Measurements from ENCODE around the gene CAMTA1.

CAMTA1 gene

DNA sequence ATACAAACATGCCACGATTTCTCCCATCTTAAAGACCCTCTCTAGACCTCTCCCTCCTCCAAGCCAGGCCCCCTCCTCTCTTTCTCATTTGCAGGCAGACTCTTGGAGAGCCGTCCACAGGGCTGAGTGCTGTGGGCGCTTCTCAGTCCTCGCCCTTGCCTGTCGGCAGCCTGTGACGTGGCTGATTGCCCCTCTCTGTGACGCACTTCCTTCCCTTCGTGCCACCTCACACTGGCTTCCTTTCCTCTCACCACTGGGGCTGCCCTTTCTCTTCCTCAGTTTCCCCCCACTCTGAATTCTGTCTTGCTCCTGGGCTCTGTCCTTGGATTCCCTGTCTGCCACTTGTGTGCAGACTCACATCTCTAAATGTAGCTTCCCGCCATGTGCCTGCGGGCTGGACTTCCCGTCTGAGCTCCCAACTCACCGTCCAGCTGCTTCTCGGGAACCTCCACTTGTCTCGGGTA, 227.2 kb downstream of the CAMTA1 start:
- DNase-seq: no peak

DNA sequence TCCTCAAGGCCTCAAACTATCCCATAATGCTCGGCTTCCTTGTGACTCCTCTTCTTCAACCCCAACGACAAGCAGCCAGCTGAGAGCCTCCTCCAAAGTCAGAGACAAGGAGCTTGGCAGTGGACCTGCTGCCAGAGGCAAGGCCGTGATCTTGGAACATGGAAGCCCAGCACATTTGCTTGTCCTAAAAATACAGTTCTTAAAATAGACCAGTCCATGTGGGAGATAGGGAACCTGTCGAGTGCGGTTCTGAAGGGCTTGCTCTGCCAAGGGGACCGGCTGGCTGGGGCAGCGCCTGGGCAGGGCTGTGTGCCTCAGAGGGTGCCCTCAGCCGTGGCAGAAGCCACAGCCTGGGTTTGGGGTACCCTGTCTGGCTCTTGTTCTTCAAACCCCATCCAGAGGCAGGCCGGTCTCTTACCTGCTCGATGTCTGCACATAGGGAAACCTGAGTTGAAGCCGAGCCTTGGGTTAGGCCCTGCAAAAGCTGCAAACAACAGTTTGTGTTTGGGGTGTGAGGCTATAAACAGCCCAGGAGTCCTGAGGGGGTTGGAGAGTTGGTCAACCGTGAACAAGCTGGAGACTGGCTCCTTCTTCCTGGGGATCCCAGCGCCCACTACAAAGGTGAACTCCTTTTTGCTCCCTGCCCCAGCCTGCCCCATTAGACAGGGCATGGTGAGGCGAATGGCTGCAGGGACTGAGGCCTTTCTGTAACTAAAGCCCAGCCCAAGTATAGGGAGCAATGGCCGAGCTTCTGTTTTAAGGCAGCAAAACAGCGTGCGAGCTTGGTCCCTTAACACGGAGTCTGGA, 228.8 kb downstream of the CAMTA1 start:
- no peak for DNase-seq

DNA sequence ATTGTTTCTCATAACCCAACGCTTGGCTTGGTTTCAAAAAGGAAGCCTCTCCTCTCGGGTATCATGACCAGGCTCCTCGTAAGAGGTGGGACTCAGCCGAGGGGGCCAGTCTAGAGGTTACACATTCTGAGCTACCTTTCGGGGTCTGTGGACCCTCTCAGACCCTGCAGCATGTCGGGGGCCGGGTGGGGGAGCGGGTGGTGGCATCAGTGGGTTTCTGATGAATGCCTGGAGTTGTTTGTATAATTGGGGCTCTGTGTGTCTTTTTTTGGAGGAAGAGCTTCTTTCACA, 229.3 kb downstream of the CAMTA1 start:
- no peak for DNase-seq

DNA sequence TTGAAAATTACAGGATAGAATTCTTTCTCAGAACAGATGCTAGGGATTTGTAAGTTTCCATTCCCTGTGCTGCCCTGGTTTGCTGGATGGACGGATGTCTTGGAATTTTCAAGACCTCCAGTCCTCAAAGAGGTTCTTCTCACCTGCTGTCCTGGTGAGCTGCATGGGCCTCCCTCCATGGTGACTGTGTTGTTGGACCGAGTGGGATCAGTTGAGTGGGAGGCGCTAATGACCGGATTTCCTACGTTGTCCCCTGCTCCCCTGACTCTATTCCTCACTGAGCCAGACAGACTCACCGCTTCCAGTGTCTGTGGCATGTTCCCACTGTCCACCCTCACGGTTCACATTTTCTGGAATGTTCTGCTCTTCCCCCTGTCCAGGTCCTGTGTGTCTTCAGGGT, 229.8 kb downstream of the CAMTA1 start:
- DNase-seq: no peak

DNA sequence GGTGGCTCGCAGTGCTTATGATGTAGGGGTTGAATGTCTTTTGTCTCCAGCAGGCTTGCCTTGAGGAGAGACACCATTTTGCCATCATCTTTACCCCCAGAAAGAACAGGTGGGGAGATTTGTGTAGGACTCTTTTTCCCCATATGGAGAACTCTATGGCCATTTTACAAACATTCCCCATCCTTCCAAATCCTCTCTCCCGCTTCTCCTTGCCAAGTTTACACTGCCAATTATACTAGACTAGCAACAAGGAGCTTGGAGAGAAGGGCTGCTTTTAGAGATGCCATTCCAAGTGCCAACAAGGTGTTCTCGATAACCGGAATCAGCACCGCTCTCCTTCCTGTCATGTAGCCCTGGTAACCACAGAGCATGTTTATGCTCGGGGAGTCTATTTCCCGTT, 233.1 kb downstream of the CAMTA1 start:
- no peak for DNase-seq

DNA sequence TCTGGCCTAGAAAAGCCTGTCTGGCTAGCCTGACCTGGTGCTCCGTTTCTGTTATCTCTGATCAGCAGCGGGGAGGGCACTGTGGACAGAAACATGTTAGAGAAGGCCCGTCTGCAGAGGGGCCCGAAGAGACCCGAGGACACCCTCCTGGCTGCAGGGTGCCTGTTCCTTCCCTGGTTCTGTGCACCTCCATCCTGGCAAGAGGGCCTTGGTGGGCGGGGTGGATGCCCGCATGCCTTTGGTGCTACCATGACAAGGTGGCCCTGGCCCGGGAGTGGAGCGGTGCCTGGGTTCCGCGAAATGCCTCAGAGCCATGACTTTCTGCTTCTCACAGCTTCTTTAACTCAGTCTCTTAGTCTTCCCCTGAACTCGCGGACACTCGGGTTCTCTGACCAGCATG, 233.6 kb downstream of the CAMTA1 start:
- no peak for DNase-seq

DNA sequence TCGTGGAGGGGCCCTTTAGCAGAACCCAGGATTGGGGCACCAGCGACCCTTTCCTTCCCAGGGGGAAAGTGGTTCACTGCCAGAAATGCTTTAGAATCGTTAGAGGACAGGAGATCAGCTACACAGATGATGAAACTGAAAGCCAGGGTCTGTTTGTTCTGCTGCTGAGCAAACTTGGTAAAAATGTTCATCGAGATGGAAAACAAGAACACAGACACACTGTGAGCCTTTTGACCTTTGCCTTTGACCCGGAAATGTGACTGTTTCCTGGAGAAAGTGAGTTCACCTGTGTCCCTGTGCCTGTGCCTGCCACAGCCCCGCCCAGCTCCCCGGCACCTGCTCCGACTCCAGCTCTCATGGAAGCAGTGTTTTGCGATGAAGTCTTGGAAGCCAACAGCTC, 234.3 kb downstream of the CAMTA1 start:
- no peak for DNase-seq

DNA sequence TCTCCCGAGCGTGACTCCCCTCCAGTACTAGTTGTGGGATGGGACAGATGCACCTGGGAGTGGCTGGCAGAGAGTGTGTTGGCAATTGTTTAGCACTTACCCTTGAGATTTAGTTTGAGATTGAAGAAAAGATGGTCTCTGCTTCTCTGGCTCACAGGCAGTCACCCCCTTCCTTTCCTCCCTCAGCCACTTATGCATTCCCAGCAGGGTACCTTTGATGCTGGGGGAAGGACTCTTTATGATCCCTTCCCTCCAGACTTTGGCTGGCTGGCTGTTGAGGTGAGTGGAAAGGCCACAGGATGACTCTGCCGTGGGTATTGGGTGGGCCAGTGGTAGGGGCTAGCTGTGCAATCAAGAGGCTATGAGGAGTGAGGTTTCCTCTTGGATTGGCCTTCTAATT, 236.8 kb downstream of the CAMTA1 start:
- DNase-seq: no peak

DNA sequence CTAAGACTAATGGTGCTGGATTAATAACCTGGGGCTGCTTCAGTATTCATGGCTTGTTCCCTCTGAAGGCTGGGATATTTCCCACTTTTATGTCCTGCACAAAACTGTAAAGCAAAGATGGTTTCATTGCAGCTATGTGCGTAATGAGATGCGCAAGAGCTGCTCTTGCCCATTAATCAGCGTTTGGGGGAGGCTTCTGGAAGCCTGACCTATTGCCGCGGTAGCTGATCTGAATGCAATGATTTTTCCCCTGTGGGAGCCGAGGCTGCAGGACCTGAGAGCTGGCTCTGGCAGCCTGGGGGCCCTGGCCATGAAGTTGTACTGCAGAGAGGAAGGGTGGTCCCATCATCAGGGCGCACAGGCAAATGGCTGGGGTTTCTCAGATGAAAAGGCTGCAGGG, 239.8 kb downstream of the CAMTA1 start:
- no peak for DNase-seq

DNA sequence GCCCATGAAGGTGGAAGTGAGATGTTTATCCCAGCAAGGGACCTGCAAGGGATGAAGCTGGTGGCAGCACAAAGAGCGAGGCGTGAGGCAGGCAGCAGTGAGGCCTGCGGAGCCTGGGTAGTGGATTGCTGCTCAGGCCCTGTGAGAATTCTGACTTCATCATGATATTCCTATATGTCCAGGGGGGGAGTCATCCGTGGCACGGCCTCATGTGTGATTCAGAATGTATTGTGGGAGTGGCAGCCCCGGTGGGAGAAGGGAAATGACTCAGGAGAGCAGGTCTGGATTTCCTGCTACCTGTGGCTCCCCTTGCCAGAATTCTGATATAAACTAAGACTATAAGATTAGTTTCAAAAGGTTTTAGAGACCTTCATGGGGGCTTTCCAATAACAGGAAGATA, 240.9 kb downstream of the CAMTA1 start:
- no peak for DNase-seq

DNA sequence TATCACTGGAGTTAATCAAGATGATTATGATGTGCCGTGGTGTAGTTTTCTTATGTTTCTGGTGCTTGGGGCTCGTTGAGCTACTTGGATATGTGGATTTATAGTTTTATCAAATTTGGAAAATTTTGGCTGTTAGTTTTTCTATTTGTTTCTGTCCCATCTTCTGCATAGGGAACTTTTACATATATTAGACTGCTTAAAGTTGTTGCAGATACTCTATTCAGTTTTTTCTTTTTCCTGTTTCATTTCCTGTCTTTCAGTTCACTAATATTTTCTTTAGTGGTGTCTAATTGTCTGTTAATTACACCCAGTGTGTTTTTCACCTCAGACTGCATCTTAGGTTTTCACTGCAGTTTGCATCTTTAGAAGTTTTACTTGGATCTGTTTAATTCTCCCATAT, 247.7 kb downstream of the CAMTA1 start:
- DNase-seq: no peak

DNA sequence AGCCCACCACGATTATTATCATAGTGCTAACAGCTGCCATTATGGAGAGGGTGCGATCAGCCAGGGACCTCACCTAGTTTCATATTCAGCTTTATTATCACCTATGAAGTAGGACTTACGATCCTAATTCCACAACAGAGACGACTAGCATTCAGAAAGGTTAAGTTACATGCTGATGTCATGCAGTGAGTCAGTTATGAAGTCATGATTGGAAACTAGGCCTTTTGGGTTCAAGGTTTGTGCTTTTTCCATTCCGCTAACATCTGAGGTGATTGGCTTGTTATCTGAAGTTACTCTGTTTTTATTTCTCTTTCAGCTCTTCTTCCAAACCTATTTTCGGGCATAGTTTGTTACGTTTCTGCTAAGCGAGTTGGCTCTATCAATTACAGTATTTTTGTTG, 251.1 kb downstream of the CAMTA1 start:
- no peak for DNase-seq

DNA sequence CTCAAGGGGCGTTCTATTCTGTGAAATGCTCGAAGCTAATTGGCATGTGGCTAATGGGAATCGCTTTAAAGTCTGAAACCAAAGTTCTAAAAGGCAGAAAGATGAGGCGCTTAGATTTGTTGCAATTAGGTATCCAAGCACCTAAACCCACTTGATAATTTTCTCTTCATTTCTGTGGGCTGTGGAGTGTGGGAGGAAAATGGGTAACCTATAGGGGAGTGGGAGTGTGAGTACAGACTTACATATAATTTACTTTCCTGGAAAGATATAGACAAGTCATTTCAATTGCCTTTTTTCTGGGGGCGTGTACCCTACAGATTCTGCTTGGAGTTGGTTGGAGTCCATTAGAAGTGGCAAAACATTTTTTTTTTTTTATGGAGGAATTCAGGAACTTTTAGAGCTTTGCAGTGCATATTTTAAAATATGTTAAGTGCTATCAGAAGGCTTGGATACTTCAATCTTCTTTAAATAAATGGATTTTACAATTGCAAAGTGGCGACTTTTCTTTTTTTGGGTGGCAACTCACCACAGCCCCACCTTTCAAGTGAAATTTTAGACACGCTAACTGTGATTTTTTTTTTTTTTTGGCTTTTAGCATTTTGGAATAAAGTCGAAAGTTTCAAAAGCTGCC, 254.5 kb downstream of the CAMTA1 start:
- DNase-seq: no peak

DNA sequence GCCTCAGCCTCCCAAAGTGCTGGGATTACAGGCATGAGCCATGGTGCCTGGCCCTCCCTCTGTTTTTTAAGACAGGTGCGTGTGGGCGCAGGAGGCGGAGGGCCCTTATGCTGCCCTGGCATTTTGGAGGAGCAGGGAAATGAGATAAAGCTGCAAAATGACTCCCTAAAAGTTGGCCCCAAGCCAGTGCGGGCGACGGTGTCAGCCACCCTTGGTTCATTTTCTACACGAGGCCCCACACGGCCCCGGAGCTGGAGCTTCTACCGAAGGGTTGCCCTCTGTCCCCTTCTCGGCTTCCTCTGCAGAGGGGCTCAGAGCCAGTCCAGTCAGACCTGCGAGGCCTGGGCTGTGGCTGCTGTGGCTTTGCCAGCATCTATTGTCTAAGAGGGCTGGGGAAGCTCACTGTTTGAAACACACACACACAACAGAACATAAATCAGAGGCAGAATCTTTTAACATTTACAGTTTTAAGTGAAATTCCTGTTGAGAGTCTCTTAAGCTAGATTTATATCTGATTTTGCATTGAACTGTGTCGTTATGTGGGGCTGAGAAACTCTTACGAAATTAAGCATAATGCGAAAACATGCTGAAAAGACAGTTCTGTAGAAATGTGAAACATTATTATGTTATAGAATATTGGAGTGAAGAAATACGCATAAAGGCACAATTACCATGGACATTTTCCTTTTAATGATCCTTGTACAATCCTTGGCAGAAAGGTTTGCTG, 255.9 kb downstream of the CAMTA1 start:
- DNase-seq: no peak

DNA sequence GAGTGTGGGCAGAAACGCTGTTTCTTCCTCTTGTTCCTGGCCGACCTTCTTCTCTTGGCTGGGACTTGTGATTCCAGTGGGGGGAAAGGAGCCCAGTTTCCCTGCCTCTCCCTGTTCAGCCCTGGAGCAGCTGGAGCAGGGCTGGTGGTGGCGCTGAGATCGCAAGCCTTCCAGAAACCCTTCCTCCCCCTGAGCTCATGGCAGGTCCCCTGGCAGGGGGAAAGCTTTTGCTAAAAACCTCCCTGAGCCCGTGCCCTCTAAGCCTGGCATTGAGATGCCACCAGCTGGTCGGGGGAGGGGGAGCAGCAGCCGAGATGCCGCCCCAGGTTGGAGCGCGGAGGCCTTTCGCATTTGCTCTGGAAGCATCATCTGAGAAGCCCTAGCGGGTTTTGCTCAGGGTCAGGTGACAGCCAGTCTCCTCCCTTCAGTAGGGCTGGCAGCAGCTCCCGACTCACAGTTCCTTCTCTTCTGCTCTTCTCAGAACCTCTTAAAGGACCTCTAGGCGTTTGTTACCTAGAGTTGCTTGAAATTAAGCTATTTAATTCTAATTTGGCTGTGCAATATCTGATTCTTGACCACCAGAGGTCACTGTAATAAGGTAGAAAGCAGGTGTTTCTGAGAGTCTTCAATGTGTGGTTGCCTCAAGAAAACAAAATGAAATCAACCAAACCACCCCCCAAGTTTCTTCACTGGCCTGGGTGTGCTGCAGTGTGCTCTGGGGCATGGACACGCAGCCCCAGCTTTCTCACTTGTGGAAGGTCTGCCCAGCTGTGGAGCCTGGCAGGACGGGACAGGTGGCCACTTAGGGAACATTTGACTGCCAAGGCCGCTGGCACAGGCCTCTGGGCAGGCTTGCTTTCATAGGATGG, 257.3 kb downstream of the CAMTA1 start:
- DNase-seq: peak in 1 of 2 donors; percentile 1

DNA sequence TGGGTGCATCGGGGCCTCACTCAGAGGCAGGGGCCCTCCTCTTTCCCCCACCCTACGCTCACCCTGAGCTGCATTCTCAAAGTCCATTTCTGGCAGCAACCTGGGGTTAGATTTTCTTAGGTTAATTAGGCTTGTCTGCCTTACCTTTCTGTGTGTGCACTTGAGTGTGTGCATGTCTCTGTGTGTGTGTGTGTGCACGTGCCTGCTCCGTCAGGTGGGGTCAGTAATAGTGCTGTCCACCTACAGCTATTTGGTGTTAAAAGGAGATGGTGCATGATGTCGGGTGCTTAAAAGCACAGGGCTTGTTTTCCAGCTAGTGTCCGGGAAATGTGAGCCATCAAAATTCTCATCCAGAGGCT, 257.9 kb downstream of the CAMTA1 start:
- no peak for DNase-seq

DNA sequence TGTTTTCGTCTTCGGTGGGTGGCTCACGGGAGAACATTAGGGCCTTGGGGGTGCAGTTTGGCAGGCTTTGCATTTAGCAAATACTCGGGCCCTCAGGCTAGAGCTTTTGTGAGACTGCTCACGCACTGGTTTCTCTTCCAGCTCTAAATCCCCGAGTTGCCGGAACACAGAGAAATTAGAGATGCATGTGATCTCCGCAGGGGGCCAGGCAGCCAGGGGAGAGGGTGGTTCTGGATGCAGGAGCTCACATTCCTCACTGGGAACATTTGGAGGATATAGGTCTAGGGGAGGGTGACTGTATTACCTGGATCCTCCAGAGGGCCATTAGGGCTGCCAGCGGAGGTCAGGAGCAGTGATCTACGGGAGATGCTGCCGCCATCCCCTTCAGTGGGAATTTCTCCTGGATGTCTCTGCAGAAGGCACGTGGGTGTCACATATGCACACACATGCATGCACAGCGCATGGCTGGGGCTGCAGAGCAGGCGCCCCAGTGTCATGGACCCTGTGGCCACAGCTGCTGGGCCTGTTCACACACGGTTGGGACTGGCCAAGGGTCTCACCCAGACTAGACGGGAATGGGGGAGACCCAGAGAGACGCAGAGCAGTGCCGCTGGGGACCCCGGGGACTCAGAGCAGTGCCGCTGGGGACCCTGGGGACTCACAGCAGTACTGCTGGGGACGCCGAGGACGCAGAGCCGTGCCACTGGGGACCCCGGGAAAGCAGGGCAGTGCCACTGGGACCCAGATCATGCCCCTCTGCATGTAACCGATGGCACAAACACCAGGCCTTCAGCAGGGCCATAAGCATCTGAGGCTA, 258.7 kb downstream of the CAMTA1 start:
- no peak for DNase-seq

DNA sequence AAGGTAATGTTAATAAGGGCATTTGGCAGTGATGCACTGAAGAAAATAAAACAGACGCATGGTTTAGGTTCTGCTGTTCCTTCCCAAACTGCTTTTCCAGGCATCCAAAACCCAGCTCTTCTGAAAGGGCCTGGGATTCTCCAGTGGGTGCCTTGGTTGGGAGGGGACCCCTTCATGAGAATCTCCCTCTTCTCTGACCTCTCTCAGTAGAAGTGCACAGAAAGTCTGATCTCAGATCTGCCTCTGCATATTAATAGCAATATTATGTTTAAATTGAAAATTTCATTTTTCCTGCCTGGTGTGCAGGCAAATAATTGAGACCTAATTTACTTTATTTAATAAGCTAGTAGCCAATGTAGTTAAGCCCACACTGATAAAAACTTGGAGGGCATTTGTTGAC, 260.6 kb downstream of the CAMTA1 start:
- no peak for DNase-seq

DNA sequence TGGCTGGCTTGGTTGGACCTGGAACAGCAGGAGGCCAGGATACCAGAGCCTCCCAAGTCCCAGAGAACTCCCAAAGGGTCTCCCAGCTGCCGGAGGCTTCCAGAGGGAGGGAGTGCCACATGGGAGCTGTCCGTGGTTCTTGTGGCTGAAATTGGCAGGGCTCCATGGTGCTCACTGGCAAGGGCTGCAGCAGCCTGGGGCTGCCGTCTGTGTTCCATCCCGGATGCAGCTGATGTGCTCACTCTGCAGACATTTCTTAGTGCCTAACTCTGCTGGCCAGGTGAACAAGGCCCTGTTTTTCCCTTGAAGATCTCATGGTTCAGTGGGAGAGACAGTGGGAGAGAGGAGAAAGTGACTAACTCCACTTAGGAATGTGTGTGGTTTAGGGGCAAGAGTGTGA, 261.1 kb downstream of the CAMTA1 start:
- no peak for DNase-seq

DNA sequence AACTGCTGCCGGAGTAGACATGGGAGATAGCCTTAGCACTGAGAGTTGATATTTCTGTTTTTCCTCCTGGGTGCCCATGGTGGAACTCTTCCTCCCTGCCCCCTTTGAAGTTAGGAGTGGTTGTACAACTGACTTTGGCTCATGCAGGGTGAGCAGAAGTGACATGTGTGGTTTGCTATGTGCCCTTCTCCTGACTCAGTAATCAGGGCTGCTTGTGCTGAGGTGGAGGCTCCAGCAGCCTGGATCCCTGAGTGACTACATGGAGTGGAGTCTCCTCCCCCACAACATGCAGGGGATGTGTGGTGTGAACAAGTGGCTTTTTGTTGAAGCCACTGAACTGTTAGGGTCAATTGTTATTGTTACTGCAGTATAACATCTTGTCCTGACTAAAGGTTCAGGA, 261.6 kb downstream of the CAMTA1 start:
- no peak for DNase-seq

DNA sequence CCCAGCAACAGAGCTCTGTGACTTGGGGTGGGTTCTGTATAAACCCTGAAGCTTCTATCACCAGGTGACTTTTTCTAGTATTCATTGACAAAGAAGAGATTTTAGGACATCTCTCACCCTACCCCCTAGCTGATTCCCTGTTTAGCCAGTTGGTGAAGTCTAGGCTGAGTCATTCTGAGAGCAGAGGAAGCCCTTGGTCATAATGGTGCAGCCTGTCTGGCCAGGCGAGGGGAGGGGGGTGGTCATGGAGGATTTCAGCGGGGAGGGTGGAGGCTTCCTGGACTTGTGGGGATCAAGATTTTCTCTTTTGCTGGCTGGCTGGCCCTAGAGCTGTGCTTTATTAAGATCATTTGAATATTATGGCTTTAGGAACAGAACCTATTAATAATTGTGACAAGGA, 262.6 kb downstream of the CAMTA1 start:
- DNase-seq: no peak

DNA sequence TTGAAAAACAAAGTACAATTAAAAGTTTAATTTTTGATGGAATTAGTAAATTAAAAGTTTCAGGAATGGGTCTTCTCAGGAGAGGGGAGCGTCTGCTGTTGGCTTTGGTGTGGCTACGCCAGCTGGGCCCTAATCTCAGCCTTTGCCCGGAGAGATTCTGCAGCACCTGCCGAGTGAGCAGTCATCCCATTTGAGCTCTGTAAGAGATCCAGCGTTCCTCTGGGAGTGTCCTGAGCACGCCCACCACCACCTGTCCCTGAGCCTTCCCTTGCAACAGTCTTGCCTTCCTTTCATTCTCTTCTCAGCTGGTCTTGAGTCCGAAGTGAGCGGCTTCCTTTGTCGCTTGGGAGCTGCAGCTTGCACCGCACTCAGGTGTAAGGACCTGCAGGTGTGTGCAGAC, 263.1 kb downstream of the CAMTA1 start:
- DNase-seq: no peak
